ENCODE measurements around the gene BCKDHB.

- TF ChIP-seq CTCF (conservative IDR thresholded peaks at IDR 0.05; ENCODE audit: low read depth, low read length) (no peak), EZH2 (IDR thresholded peaks at IDR 0.05; ENCODE audit: borderline replicate concordance, low read depth, low read length, poor library complexity, severe bottlenecking) (no peak)
Measured at GRCh38 chr6:80328652-80329051, 222.2 kb downstream of the BCKDHB start.
